GM12872 (cell line): ENCODE measurements around the gene GSK3A.

Experiments used
- CTCF ChIP-seq: IDR thresholded peaks from 3 replicates; pipeline ENCODE4 v1.5.1; 2011; ENCODE audit warnings: low read depth, mild to moderate bottlenecking, low read length, moderate library complexity; ENCODE audit not compliant: insufficient read depth

The GSK3A gene

GRCh38 chr19:42288387-42288786 is 46.0 kb upstream of the GSK3A start:
- TF ChIP-seq CTCF, result no peak

- no peak for TF ChIP-seq CTCF
Measured at GRCh38 chr19:42287827-42288107, 45.4 kb upstream of the GSK3A start.

- no peak for TF ChIP-seq CTCF
Measured at GRCh38 chr19:42287017-42287826, 44.8 kb upstream of the GSK3A start.

GRCh38 chr19:42286349-42287016 is 44.1 kb upstream of the GSK3A start:
- no peak for TF ChIP-seq CTCF

GRCh38 chr19:42285988-42286348 is 43.6 kb upstream of the GSK3A start:
- TF ChIP-seq CTCF, result no peak

GRCh38 chr19:42285541-42285941 is 43.1 kb upstream of the GSK3A start:
- 0 out of 3 replicates have a peak, but pooled peaks have one; percentile 25 for TF ChIP-seq CTCF

GRCh38 chr19:42284591-42285341 is 42.4 kb upstream of the GSK3A start:
- TF ChIP-seq CTCF, result no peak
